GM10248 (cell line): ENCODE data around the gene CD247.

Experiments
- CTCF ChIA-PET: fragments of 300-600 bp; sonication (Branson Sonifier 250); formaldehyde crosslinking; extraction: SDS; loops from one replicate; lab custom pipeline; 2021; ENCODE audit warnings: antibody characterized with exemption; lab: Yijun Ruan, JAX
- POLR2A ChIA-PET: fragments of 350-650 bp; sonication (Branson Sonifier 250); formaldehyde crosslinking; extraction: SDS; loops from one replicate; lab custom pipeline; 2020; ENCODE audit warnings: antibody characterized with exemption; lab: Yijun Ruan, JAX
- DNase-seq: peaks from one replicate; pipeline ENCODE4 v3.0.0; 2012; ENCODE audit errors: extremely low spot score
- TF ChIP-seq, protein P1 (sequence below): IDR thresholded peaks from 2 replicates; pipeline ENCODE4 v1.5.1; 2012; ENCODE audit warnings: mild to moderate bottlenecking, low read depth; ENCODE audit errors: extremely low read depth, missing control alignments, control extremely low read depth

The CD247 gene

DNA sequence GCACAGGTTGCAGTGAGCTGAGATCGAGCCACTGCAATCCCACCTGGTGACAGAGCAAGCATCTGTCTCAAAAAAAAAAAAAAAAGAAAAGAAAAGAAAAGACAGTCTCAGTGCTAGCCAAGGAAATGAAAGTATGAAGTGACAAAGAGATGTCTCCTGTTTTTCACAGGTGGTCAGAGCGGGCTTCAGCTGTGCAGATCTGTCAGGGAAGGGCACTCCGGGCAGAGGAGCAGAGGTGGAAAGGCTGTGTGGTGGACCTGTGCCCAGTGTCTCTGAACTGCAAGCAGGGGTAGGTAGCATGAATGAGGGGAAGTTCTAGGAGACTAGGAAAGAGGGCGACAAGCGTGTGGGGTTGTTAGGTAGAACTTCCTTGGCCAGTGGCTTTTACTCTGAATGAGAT, 67.5 kb downstream of the CD247 start:
- POLR2A ChIA-PET: interaction anchor here (0.6 to 0.7 kb wide), 2 partner anchors 162 to 230 kb away, joined by 3 to 4 read pairs; partner anchors contain the start of gene POU2F1
- TF ChIP-seq, protein P1, sequence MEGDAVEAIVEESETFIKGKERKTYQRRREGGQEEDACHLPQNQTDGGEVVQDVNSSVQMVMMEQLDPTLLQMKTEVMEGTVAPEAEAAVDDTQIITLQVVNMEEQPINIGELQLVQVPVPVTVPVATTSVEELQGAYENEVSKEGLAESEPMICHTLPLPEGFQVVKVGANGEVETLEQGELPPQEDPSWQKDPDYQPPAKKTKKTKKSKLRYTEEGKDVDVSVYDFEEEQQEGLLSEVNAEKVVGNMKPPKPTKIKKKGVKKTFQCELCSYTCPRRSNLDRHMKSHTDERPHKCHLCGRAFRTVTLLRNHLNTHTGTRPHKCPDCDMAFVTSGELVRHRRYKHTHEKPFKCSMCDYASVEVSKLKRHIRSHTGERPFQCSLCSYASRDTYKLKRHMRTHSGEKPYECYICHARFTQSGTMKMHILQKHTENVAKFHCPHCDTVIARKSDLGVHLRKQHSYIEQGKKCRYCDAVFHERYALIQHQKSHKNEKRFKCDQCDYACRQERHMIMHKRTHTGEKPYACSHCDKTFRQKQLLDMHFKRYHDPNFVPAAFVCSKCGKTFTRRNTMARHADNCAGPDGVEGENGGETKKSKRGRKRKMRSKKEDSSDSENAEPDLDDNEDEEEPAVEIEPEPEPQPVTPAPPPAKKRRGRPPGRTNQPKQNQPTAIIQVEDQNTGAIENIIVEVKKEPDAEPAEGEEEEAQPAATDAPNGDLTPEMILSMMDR: no peak
- CTCF ChIA-PET: interaction anchor here (0.8 to 2.4 kb wide), 4 partner anchors 9 to 90 kb away, joined by 3 to 11 read pairs (median 4); no protein-coding TSS in a partner anchor

DNA sequence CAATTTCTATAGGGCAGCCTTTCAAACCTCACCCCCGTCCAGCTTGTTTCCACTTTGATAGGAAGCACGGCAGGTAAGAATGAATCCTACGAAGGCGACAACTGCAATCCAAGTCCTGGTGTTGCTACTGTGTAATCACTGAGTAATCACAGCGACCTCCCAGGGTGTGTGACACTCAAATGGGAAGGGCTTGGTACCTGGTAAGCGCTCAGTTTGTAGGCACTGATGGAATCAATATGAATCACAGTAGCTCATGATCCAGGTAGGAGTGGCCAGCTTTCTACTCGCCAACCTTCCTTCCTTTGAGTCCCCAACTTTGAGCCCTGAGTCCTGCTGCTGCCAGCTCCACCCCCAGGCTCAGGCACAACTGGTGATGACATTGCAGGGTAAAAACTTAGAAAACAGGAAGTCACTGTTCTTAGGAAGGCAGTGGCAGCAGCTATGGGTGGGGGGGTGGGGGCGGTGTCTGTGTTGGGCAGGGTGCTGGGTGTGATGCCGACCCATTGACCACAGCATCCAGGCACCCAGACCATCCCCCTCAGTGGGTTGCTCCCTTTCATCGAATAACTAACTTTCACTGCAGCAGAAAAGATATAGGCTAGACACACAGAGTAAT, 70.7 kb downstream of the CD247 start:
- DNase-seq: no peak
- ChIA-PET CTCF (interaction anchor here (0.9 to 2.8 kb wide), 13 partner anchors 8 to 537 kb away, joined by 3 to 13 read pairs (median 3); no protein-coding TSS in a partner anchor), POLR2A (no interaction called here)
- TF ChIP-seq, protein P1: no peak

More for the DNA sequence above, 67.5 kb downstream of the CD247 start:
- no peak for DNase-seq

DNA sequence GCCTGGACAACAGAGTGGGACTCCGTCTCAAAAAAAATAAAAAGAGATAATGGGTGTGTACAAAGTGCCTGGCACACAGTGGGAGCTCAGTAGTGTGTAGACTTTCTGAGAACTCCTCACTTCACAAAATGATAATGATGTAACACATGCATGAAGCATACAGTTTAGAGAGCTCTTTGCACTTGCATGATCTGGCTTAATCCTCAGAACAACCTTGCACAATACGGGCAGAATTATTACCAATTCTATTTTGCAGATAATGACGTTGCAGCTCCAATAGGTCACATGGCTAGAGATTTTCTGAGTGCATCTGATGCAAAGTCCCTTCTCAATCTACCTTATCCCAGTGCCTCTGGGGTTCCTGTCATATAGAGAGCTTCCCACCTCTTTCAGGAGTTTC, 71.4 kb downstream of the CD247 start:
- POLR2A ChIA-PET: no interaction called here
- TF ChIP-seq, protein P1: no peak
- DNase-seq: no peak
- CTCF ChIA-PET: interaction anchor here (1.0 to 2.8 kb wide), 10 partner anchors 9 to 537 kb away, joined by 3 to 13 read pairs (median 3); no protein-coding TSS in a partner anchor

DNA sequence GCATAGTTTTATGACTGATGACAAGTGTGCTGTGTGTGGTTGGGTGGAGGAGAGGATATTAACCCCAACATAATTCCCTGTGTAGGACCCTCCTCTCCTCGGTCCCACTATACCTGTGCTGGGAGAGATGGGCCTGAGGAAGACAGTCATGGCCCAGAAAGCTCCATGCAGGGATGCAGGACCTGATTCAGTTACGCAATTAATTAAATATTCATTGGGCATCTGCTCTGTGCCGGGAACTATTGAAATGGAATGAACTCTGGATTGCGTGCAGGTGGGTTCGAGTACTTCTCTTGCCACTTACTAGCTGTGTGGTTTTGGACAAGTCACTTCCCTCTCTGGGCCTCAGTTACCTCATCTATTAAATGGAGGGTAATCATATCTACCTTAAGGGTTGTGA, 74.6 kb downstream of the CD247 start:
- DNase-seq: no peak
- POLR2A ChIA-PET: no interaction called here
- CTCF ChIA-PET: interaction anchor here (1.5 to 5.3 kb wide), 11 partner anchors 10 to 384 kb away, joined by 3 to 75 read pairs (median 8); partner anchors contain the start of gene POU2F1
- TF ChIP-seq, protein P1: no peak

DNA sequence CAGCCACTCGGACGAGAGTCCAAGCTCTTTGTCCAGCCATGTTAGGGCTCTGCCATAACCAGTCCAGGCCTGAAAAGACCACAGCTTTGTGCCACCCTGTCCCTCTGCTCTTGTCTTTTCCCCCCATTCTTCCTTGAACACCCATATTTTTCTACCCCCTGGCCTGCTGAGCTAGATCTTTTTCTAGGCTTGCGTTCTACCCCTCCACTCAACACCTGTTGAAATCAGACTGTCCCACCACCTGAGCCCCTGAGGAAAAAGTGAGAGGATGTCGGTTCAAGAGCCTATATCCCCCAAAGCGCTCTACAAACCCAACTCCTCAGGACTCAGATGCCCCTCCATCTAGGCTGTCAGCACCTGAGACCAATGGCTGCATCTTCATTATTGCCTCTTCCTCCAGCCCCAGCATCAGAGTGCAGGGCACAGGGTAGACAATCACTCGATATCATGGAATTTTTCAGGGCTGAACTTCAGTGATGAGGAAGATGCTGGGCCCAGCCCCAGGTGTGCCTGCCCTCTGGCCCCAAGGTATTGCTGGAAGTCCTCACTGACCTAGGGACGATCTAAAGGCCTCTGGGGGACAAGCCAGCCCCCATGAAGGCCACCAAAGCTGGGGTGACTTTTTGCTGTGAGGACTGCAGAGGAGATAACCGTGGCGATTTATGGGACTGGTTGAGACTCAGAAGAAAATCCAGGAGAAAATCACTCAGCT, 75.3 kb downstream of the CD247 start:
- POLR2A ChIA-PET: no interaction called here
- TF ChIP-seq, protein P1: no peak
- no peak for DNase-seq
- CTCF ChIA-PET: interaction anchor here (0.8 to 5.3 kb wide), 21 partner anchors 8 to 533 kb away, joined by 3 to 75 read pairs (median 6); partner anchors contain the start of gene POU2F1

DNA sequence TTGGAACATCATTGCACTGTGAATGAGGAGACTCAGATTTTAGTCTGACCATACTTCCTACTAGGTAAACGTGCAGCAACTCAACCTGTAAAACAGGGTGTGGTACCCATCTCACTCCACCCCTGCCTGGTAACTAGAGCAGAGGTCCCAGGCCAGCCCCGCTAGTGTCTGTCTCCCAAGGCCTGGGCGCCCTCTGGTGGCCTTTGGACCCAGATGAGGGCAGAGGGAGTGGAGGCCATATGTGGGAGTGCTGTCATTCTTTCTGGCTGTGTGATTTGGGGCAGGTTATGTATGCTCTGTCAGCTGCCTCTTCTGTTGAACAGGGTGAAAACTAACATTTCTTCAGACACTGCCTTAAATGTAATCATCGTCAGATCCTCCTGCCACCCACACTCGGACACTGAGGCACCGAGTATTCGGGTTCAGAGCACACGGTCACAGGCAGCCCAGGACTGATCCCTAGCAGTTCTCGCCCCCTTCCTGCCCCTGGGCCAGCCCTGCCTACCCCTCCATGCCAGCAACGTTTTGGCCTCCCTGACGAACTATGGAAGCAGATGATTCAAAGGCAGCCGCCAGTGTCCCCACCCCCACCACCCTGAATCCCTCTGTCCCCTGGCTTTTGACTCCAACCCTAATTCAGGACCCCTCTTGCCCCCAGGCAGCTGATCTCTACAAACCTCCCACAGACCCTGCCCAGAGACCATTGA, 76.0 kb downstream of the CD247 start:
- TF ChIP-seq, protein P1: peak; percentile 95
- ChIA-PET POLR2A (no interaction called here), CTCF (interaction anchor here (0.8 to 5.3 kb wide), 23 partner anchors 8 to 533 kb away, joined by 3 to 75 read pairs (median 6); partner anchors contain the start of gene POU2F1)
- DNase-seq: peak; percentile 89
